HG03354 (cell line): ENCODE results near the gene UBE2I.
"Not testable (repeated sequence)": the region's sequence is repeated elsewhere in the genome, so short reads cannot be mapped to it uniquely, and the experiment has no call there.

Source experiments
- ATAC-seq: cut with Tn5 transposase; IDR thresholded peaks from one replicate; pipeline ENCODE4 v1.9.1; 2021; ENCODE audit warnings: mild to moderate bottlenecking; ENCODE audit not compliant: unreplicated experiment, poor library complexity, severe bottlenecking

Gene UBE2I

DNA sequence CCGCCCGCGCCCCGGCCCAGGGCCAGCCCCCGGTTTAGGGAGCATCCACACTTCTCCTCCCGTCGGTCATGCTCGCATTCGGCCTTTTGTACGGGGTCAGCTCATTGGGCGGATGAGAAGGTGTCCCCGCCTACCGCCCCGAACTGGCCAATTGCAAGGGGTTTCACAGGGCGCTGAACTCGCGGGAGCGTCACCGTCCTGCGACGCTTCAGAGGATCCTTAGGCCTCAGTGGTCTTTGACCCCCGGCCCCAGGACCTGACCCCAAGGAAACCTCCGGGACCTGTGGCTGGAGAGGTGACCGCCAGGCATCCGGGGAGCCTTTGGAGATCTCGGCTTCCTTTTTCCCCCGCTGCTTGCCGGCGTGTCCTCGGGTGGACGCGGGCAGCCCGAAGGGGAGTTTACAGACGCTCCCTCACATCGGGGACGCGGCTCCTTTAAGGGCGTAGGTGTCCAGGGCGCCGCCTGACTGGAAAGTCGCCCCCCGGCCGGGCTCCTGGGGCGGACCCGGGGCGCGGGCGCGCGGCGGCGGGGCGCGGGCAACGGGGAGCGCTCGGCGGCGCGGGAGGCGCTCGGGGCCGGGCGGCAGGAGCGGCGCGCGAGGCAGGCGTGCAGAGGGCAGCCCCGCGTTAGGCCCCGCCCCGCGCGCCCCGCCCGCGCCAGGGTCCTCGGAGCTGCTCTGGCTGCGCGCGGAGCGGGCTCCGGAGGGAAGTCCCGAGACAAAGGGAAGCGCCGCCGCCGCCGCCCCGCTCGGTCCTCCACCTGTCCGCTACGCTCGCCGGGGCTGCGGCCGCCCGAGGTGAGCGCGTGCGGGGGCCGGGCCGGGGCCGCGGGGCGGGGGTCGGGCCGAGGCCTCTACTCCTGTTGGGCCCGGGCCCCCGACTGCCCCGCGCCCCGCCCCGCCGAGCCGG, at the start of gene UBE2I:
Gene UBE2I, plus strand, starts transcription at position 660 of the 909 bp plus-strand sequence. CDS start 4,395 bp downstream, outside the sequence.
- ATAC-seq = peak; percentile 69

DNA sequence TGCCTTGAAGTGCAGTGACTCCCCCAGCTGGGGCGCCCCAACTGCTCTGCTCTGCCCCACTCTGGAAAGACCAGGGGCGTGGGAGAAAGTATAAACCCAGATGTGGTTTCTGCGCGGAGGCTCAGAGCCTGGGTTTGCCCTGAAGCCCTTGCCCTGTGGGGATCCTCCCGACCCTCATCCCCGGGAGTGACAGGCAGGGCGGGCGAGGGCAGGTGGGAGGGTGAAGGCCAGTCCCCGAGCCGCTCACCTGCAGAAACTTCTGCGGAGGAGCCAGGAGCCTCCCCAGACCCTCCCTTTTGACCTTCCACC, 49.7 kb upstream of the UBE2I start:
- no peak for ATAC-seq

DNA sequence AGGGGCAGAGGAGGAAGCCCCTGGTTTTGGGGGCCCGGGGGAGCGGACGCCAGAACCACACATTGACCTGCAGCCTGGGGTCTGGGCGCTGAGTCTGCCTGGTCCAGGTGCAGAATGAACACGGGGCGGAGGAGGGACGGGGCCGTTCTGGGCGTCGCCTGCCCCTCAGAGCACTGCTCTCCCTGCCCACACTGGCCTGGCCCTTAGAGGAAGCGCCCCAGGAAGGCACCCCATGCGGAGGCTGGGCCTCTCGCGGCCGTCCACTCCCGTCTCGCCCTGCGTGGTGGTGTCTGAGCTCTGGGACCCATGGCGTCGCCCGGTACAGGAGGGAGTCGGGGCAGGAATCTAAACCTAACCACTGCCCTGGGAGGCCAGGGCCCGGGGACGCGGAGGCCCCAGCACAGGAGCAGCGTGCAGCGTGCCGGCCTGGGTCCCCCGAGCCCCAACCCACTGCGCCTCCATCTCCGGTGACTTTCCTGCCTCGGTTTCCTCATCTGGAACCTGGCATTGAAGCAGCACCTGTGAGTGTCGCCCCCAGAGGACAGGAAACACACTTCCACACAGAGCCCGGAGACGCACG, 49.2 kb upstream of the UBE2I start:
- no peak for ATAC-seq

DNA sequence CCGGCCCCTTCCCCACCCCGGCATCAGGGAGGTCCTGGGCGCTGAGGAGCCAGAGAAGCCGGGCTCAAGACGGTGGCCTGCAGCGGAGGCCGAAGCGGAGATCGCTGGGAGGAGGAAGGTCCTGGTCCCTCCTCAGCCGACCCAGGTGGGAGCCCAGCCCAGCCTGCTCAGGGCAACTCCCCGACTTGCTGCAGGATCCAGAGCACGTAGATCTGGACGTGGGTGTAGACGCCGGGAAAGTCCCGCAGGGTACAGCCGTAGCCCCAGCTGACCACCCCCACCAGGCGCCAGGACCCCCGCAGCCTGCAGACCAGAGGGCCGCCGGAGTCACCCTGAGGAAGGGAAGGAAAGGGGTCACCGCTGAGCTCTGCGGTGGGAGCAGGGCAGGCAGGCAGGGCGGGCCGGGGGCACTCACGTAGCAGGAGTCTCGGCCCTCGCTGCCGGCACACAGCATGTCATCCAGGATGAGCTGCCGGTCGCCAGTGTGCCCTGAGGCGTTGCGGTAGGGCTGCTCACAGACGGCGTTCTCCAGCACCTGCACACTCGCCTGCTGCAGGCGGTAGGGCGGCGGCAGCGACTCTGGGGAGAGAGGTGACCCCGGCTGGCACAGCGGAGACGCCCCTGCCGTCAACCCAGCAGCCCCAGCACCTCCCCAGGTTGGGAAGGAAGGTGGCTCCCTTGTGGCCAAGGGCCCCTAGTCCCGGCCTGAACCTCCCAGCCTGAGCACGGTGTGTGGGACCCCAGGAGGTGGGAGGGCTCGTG, 48.1 kb upstream of the UBE2I start:
- ATAC-seq = no peak

DNA sequence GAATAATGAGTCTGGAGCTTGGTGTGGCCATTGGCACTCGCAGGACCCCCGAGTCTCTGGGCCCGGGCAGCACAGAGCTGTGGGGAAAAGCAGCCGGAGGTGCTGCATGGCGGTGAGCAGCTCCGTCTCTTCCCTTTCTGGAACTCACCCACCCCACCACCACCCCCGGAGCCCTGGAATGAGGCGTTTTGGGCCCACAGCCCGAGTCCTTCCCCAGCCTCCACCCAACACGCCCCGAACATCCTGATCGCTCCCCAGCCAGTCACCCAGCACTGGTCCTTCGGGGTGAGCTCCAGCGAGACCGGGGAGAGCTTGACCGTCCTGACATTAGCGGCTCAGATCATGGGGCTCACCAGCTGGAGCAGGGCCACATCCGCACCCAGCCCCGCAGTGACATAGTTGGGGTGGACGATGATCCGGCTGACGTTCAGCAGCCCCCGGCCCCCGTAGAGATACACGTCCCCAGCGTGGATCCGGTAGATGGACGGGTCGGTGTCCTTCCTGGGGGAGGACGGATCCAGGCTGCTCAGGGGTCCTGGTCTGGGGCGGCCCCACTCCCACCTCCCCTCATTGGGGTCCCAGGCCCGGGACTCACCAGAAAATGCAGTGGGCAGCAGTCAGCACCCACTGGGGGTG, 47.1 kb upstream of the UBE2I start:
- ATAC-seq = no peak

DNA sequence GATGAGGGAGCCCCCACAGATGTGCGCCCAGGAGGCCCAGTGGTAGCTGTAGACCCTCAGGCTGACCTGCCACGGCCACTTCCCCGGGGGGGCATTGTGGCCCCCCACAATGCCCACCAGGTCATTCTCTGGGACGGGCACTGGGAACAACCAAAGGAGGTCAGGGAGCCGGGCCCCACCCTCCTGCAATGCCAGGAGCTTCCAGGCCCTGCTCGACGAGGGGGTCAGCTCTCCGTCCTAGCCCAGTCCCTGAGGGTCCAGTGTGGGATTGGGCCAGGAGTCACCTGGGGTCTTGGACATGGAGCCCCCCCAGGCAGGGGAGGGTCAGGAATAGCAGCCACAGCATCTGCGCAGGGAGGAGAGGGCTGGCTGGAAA, 46.6 kb upstream of the UBE2I start:
- no peak for ATAC-seq

- no peak for ATAC-seq
Observed at GRCh38 chr16:1263591-1264344, 45.7 kb upstream of the UBE2I start.

DNA sequence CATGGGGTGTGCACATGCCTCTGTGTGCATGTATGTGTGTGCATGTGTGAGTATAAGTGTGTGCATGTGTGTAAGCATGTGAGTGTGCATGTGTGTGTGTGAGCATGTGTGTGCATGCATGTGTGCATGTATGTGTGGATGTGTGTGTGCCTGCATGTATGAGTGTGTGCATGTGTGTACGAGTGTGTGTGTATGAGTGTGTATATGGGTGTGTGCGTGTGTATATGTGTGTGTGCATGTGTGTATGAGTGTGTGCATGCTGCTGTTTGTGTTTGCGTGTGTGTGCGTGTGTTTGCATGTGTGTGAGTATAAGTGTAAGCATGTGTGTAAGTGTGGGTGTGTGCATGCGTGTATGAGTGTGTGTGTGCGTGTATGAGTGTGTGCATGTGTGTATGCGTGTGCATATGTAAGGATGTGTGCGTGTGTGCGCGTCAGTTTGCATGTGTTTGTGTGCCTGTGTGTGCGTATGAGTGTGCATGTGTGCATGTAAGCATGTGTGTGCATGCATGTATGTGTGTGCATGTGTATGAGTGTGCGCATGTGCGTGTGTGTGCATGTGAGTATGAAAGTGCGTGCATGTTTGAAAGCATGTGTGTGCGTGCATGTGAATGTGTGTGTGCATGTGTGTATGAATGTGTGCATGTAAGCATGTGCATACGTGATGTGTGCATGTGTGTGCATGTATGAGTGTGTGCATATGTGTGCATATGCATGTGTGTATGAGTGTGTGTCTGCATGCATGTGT, 44.9 kb upstream of the UBE2I start:
- no peak for ATAC-seq

GRCh38 chr16:1265090-1265630, 44.3 kb upstream of the UBE2I start:
- no peak for ATAC-seq

- ATAC-seq = no peak
Observed at GRCh38 chr16:1265826-1266225, 43.6 kb upstream of the UBE2I start.

DNA sequence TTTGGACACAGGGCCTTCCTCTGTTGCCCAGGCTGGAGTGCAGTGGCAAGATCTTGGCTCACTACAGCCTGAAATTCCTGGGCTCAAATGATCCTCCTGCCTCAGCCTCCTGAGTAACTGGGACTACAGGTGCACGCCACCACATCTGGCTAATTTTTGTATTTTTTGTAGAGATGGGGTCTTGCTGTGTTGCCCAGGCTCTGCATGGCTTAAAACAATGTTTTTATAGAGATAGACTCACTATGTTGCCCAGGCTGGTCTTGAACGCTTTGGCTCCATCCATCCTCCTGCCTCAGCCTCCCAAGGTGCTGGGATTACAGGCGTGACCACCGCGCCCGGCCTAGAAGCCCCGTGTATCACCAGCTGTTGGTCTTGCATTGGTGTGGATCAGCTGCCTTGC, 40.0 kb upstream of the UBE2I start:
- ATAC-seq = not testable (repeated sequence)

GRCh38 chr16:1271380-1271723, 38.1 kb upstream of the UBE2I start:
- ATAC-seq = no peak

DNA sequence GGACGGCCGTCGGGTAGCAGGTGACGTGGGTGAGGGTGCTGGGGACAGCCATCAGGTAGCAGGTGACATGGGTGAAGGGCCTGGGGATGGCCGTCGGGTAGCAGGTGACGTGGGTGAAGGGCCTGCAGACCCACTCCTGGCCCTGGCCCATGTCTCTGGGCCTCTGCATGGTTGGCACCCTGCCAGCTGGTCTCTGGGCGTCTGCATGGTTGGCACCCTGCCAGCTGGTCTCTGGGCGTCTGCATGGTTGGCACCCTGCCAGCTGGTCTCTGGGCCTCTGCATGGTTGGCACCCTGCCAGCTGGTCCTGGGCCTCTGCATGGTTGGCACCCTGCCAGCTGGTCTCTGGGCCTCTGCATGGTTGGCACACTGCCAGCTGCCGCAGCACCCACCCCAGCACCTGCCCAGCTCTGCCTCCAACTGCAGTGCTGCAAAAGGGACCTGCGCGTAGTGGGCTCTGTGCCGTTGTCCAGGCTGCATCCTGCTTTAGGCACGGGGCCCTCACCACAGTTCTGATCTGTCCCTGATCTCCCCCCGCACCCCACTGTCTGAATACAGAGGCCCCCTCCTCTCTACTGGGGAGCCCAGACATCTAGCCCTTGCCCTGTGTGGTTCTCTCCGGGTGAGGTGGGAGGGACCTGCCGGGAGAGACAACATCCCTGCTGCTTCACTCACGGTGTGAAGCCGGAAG, 37.6 kb upstream of the UBE2I start:
- ATAC-seq = not testable (repeated sequence)

- no peak for ATAC-seq
Observed at GRCh38 chr16:1272453-1273198, 36.8 kb upstream of the UBE2I start.

- no peak for ATAC-seq
Observed at GRCh38 chr16:1273816-1274215, 35.6 kb upstream of the UBE2I start.

- ATAC-seq = no peak
Observed at GRCh38 chr16:1274767-1275166, 34.7 kb upstream of the UBE2I start.

- no peak for ATAC-seq
Observed at GRCh38 chr16:1275791-1276579, 33.5 kb upstream of the UBE2I start.
